DMS 273 (cell line): Measurements from ENCODE around the gene ZNF101.

Experiments
- DNase-seq: peaks from one replicate; lab custom pipeline; 2025; ENCODE audit not compliant: unreplicated experiment; lab: John Stamatoyannopoulos, UW

The ZNF101 gene

DNA sequence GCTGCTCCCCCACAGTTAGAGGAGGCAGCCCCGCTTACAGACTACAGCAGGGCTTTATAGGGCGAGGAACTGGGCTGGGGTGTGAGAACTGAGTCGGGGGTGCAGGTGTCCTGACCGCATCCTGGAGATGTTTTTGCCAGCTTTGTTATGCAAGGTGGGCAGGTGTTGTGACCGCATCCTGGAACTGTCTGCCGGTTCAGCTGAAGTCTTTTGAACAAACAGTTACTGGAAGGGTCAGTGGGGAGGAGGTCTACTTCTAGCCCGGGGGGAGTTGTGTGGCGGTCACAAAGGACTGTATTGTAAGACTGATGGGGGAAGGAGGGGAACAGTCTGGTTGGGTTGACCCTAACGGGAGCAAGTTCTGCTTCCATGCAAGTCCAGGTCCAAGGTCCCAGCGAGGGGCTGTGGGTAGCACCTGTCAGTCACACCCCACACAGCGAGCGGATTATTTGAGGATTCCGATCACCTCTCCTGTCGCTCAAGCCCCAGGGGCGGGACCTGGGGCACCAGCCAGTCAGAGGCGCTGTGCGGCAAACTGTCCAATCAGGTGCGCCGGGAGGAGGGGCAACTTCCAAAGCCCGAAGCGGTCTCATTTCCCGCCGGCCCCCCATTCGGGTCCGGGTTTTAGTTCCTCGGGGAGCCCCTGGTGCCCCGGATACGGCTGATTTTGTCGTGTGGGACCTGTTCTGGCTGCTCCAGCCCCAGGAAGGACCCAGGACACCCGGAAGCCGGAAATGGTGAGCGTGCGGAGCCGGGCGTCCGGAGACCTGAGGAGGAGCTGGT is at the start of gene ZNF101:
ZNF101 (plus strand) TSS at position 610 of the 783 bp plus-strand sequence; CDS start at position 735, 125 bp downstream.
- peak; percentile 98 for DNase-seq

DNA sequence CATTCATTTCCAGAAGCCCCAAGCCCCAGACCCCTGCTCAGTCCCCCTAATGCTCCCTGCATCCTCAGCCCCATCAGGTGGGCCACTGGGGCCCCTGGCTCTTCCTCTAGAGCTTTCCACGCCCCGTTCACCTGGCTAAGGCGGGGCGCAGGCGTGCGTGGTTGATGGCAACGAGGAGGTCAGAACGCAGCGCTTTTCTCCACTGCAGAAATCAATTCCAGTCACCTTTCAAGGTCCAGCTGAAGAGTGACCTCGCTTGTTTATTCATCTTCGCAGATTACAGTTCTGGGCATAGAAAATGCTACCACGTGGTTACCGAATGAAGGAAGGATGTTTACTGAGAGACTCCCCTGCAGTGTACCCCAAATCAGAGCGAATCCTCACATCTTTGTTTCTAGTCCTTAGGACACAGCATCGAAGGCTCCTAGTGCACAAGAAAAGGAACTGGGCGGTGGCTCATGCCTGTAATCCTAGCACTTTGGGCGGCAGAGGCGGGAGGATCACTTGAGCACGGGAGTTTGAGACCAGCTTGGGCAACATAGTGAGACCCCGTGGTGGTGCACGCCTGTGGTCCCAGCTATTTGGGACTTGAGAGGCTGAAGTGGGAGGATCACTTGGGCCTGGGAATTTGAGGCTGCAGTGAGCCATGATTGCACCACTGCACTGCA is 49.3 kb upstream of the ZNF101 start:
- no peak for DNase-seq

GRCh38 chr19:19619849-19620210 is 48.8 kb upstream of the ZNF101 start:
- DNase-seq, result peak; percentile 51

DNA sequence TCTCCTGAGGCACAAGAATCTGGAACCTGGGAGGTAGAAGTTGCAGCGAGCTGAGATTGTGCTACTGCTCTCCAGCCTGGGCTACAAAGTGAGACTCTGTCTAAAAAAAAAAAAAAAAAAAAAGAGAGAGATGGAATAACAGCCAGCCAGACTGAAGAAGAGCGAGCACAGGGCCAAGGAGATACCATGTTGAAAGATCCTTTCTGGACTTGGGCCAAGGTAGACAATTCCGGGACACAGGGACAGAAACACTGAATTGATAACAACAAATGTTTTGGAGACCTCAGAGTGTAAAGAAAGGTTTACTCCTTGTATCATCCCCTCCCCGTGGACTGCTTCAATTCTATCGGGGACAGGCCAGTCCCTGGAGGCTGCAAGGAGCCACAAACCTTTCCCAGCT is 45.3 kb upstream of the ZNF101 start:
- DNase-seq, result no peak

- DNase-seq, result no peak
These were observed 44.5 kb upstream of the ZNF101 start for GRCh38 chr19:19624032-19624570.

DNA sequence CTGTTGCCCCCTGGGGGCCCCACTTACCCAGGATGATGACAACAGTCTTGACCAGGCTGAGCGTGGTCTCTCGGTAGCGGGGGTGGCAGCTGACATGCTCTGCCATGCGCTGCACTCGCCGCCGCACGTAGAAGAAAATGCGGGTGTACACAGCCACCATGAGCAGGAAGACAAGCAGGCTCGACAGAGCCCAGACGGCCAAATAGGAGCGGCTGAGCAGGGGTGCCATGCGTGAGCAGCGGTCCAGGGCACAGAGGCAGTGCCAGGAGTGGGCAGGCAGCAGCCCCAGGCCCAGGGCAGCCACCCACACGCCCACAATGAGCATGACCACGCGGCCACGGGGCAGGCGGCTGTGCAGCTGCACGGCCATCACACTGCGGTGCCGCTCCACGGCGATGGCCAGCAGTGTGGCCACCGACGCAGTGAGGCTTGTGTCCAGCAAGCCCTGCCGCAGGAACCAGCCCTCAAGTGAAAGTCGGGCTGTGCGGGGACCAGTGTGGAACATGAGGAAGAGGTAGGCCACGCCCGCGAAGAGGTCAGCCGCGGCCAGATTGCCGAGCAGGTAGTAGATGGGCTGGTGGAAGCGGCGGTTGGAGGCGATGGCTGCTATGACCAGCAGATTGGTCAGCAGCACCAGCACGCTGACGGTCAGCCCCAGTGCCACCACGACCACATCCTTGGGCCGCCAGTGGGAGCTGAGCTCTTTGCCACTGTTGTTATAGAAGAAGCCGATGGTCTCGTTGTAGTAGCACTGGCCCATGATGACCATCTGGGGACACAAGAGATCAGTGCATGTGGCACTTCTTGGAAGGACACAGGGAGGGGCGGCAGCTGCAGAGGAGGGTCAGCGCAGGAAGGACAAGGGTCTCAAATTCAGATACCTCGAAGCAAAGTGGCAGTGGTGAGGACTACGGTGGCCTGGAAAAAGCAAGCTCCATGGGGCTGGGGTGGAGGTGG is 41.8 kb upstream of the ZNF101 start:
- DNase-seq, result no peak

- DNase-seq, result peak; percentile 76
These were observed 40.8 kb upstream of the ZNF101 start, which contains the start of gene LPAR2 for GRCh38 chr19:19627621-19628500. Gene LPAR2, minus strand, starts transcription at chr19:19628220. Its CDS starts 945 bp downstream, at chr19:19627275.

GRCh38 chr19:19628501-19629134 is 40.0 kb upstream of the ZNF101 start:
- peak; percentile 56 for DNase-seq

GRCh38 chr19:19630062-19630414 is 38.6 kb upstream of the ZNF101 start:
- DNase-seq, result no peak

DNA sequence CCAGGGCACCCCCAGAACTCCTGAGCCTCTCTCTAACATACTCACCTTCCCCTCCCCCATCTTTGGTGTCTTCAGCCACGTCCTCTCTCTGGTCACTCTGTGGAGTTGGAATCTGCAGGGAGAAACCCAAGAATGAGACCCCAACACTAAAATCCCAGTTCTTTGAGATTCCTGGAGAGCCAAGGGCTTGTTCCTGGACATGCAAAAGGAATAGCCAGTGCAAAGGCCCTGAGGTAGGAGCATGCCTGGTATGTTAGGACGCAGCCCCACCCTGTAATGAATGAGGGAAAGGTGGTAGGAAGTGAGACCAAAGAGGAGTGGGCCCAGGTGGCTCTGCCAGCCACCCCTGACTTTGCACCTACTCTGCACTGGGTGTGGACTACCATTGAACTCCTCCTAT is 38.2 kb upstream of the ZNF101 start:
- DNase-seq, result no peak

DNA sequence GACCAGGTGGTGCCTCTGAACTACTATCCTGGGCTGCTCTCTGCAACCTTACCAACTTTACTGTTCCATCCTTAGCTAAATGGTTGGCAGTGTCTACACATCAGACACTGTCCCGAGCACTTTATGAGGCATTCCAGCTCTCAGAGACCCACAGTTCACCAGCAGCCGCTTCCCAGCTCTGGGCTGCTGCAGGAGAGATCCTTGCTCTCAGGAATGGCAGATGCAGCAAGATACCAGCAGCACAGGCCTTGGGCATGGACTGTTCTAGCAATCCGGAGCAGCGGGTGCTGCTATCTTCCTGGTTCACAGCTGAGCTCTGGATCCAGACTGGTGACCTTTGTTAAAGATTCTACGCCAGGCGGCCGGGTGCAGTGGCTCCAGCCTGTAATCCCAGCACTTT is 37.3 kb upstream of the ZNF101 start:
- no peak for DNase-seq

DNA sequence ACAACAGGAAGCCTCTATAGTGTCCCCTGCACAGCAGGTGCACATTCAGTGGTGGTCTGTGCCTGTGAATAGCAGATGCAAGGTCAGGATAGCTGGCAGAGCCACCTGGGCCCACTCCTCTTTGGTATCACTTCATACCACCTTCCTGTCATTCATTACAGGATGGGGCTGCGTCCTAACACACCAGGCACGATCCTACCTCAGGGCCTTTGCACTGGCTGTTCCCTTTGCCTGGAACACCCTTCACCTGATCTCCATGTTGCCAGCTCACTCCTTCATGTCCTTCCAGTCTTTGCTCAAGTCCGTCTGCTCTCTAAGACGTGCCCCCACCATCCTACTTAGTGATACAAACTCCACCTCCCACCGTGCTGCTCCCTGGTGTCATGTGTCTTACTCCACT is 36.0 kb upstream of the ZNF101 start:
- no peak for DNase-seq

GRCh38 chr19:19633711-19634515 is 34.7 kb upstream of the ZNF101 start:
- no peak for DNase-seq

- DNase-seq, result no peak
These were observed 33.9 kb upstream of the ZNF101 start for GRCh38 chr19:19634516-19635312.

DNA sequence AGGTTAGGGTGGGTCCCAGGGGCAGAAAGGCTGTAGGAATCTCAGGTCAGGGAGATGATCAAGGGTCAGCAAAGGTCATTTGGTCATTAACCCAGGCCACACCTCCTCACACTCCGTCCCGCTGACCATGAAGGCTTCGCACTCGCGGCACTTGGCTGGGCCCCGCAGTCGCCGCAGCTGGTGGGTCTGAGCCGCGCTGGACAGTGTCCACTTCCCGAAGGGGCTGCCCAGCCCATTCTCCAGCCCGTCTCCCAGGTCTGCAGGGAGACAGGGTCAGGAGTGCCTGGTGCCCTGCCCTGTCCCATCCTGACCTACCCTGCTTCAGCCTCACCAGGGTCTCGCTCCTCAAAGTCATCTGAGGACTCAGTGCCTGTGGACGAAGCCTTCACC is 33.3 kb upstream of the ZNF101 start:
- no peak for DNase-seq

DNA sequence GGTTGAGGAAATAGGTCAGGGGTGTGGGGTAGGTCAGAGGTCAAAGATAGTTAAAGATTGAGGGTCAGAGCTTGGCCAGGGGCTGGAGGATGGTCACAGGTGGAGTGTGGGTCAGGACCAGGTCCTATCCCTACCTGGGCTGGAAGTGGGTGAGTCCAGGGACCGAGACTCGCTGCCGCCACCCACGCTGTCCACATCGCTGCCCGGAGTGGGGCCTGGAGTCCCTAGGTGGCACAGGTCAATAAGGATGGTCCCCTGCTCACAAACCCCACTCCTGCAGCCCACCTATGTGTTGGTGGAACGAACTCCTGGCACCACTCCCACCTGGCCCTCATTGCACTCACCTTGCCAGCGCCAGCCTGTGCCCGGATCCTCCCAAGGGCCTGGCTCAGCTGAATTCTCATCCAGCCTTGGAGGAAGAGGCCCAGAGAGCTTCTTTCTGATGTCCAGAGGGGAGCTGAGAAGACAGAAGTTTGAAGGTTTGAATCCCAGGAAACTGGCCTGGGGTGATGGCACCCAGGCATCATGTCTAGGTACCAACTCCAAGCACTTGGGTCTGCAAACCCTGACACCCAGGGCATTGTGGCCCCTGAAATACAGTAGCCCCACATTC is 32.0 kb upstream of the ZNF101 start:
- no peak for DNase-seq

DNA sequence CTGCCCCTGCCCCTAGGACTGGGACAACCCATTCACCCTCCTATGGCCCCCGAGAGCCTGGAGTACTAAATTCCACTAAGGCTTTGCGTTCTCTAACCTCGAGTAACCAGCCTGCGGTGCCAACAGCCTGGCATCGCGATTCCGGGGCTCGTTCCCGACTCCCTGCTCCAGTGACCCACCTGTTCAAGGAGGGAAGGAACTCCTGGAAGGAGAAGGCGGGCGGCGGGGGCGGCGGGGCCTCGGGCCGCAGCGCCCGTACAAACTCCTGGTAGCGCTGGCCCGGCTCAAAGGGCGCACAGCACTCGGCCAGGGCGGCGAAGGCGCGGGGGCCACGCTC is 31.5 kb upstream of the ZNF101 start:
- DNase-seq, result no peak
